GM21447 (cell line): ENCODE data around the gene FHL2.

ENCODE experiments used
- ATAC-seq: cut with Tn5 transposase; IDR thresholded peaks from one replicate; pipeline ENCODE4 v1.9.1; 2021; ENCODE audit not compliant: unreplicated experiment

Gene FHL2

DNA sequence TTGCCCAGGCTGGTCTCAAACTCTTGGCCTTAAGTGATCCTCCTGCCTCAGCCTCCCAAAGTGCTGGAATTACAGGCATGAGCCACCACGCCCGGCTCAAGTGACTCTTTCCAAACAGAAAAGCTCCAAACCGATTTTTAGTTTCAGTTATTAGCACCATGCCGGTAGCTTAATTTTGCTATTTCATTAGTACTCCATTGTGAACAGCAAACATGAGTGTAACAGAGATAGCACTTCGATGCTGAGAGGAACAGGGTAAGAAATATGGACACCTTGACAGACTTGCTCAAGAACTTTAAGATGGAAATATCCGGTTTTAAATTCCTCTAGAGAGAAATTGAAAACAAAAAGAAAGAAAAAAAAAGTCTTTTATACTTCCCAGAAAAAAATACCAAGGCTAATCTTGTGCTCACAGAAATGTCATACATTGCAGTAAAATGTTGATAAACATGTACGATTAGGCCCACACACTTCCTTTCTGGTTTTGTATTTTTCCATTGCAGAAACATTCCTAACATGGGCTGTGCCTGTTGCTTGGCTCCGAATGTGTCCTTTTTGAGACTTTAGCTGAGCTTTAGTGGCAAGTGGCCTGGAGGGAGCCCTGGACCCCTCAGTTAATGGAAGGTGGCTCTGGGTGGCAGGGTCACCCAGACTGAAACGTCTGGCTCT, 18.3 kb downstream of the FHL2 start:
- ATAC-seq: no peak

DNA sequence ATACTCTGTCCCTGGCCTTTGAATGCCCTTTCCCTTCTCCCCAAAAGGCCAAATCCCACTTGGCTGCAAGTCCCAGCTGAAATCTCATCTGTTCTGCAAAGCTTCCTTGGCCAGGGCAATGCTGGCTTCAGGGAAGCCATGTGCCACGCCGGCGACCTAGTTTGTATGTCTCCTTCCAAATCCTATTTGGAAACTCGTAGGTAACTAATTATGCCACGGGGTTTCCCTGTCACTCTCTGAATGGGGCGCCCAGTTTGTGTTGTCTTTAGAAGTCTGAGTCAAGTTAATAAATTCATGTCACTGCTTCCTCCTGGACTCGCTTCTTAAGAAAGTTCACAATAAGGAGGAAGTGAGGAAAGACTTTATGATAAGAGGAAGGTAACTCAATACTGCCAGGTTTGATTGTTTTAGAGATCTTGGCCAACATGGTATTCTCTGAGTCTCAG, 19.1 kb downstream of the FHL2 start:
- ATAC-seq: no peak

DNA sequence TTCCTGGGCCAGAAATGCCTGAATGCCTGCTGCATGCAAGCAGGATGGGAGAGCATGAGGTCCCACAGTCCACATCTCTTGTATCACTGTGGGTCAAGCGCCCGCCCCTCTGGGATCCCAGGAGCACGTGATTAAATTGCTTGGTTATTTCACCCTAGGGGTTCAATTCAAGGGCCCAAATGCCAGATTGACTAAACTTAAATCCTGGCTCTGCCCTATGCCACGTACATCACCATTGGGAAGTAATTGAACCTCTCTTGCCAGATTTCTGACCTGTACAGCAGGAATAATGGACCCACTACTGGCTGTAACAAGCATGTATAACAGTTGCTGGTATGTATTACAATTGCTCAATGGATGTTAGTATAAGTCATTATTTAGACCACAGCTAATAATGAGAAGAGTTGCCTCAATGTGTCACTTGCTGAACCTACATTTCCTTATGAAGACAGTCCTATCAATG, 19.9 kb downstream of the FHL2 start:
- ATAC-seq: no peak

DNA sequence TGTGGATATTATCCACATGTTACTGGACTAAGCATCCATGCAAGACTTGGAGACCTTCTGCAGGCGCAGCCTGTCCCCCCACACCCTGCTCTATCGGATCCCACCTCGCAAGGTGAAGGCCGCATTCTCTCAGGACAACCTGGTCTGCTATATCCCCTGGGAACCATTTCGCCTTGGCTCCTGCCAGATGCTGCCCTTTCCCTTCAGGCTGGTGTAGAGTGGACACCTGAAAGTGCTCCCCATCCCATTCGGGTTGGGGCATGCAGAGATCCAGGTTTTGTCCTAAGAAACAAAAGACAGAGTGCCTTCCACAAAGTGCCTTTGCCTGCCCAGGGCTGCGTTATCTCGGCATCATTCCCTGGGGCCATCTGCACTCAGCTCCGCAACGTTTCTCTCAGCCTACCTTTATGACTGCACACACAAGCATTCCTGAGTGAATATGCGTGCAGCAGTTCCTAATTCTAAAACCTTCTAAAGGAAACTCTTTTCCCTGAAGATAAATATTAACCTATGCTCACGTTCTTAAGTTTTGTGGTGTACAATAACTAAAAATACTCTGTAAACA, 20.5 kb downstream of the FHL2 start:
- ATAC-seq: no peak

DNA sequence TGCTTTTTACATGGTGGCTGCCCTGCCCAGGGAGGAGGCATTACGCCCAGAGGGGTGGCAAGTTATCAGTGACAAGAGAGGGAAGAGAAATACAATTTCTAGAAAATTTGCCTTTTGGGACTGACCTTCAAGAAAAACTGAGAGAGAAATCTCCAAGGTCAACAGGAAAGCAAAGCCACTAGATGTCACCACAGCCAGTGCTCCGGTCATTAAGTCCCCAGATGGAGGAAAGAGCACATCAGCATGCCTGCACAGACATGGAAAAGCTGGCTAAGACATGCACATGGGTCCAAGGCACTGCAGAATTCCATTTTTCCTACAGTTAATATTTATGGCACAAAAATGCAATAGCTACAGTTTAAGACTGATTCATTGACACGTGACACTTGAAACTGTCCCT, 21.0 kb downstream of the FHL2 start:
- no peak for ATAC-seq

DNA sequence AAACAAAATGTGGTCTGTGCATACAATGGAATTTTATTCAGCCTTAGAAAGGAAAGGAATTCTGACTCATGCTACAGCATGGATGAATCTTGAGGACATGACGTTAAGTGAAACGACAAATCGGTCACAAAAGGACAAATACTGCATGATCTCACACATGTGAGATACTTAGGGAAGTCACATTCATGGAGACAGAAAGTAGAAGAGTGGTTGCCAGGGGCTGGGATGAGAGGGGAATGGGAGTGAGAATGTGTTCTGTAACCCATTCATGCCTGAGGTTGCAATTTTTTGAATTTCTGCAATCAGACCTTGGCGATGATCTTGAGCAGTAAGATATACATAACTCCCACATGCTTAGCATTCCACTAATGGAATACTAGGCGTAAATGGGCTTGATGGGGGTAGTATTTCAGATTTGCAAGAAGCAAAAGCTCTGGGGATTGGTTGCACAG, 22.0 kb downstream of the FHL2 start:
- no peak for ATAC-seq

DNA sequence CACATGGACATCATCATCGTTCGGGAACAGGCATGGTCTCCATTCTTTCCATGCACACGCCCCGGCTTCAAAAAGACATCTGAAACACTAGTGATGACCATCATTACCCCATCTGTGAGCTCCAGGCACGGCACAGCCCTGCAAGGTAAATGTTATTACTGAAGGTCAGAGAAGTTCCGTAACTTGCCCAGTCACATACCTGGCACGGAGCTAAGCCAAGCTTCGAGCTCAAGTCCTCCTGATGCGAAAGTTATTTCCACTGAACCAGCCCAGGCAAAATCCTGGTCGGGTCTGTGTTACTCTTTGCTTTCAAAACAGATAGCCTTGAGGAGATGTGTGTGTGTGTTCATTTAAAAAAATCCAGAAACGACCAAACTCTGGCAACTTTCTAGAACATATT, 22.8 kb downstream of the FHL2 start:
- no peak for ATAC-seq

DNA sequence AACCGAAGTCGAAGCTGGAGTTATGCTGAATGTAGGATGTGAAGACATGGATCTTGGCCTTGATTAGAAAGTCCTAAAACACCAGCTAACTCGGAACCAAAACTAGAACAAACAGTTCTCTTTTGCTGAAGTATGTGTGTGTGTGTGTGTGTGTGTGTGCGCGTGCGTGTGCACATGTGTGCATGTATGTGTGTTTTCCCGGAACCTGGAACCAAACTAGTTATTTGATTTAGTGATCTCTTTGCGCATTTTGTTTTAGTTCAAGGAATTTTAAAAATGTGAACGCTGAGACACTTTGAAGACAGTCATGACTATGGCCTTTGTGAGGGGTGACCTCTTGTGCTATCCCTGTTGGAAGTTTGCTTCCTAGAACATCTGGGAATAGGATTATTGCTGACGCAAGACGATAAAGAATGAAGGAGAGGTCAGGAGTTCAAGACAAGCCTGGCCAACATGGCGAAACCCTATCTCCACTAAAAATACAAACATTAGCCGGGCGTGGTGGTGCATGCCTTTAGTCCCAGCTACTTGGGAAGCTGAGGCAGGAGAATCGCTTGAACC, 23.8 kb downstream of the FHL2 start:
- no peak for ATAC-seq

DNA sequence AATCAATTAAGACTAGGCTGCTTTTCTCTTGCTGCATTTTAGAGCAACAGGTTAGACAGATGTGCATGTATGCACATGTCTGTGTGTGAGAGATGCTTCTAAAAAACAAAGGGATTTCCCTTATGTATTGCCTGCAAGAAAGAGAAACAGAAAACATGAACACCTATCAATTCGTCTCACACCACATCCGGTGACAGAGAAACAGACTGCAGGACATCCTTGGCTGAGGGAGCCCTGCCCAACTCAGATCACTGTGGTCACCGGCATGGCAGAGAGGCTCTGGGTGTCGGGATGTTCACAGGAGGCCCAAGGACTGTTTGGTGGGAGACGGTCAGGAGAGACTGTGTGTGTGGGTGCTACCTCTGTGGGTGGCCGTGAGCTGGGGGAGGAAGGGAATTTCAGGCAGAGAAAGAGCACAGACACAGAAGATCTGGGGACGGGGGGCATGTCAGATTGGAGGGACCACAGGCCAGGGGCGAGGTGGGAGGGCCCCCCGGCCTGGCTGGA, 24.9 kb downstream of the FHL2 start:
- peak; percentile 73 for ATAC-seq

DNA sequence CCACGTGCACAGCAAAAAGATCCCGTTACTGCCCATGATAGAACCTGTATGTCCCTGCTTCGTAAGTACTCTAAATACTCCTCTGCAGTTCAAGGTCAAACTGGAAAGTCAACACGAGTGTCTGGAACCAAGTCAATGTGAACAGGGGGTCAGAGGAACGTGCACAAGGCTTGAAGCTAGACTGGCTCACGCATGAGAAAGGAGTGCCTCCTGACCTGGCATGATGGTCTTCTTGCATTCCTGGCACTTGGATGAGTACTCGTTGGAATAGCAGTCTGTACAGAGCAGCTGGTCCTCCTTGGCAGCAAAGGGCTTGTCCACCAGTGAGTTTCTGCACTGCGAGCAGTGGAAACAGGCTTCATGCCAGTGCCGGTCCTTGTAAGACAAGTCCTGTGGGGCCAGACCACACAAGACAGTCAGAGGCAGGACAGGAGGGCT, 25.5 kb downstream of the FHL2 start:
- ATAC-seq: no peak

DNA sequence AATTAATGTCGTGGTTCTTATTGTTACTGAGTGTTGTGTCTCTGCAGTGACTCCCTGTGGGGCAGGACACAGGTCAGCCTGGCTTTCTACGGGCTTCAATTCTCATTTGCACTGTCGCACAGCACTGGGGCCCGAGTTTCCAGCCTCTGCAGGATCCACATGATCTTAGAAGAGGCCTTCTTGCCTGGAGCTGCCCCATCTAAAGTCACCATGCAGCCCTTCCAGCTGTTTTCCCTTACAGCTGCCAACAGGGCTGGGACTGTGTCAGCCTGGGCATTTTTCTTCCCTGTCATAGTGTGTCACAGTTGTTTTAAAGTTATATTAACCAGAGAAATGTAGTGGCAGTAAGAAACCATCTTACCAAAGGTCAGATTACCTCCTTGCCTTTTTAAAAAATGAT, 27.0 kb downstream of the FHL2 start:
- ATAC-seq: no peak

DNA sequence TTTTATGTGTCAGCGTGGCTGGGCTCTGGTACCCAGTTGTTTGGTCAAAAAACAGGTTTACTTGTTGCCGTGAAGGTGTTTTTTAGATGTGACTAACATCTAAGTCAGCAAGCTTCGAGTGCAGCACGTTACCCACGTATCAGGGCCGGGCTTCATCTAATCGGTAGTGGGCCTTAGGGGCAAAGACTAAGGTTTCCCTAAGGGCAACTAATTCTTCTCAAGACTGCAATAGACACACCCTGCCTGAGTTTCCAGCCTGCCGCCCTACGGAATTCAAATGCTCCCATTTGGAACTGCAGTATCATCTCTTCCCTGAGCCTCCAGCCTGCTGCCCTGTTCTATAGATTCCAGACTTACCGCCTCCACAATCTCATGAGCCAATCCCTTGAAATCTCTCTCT, 27.7 kb downstream of the FHL2 start:
- no peak for ATAC-seq

DNA sequence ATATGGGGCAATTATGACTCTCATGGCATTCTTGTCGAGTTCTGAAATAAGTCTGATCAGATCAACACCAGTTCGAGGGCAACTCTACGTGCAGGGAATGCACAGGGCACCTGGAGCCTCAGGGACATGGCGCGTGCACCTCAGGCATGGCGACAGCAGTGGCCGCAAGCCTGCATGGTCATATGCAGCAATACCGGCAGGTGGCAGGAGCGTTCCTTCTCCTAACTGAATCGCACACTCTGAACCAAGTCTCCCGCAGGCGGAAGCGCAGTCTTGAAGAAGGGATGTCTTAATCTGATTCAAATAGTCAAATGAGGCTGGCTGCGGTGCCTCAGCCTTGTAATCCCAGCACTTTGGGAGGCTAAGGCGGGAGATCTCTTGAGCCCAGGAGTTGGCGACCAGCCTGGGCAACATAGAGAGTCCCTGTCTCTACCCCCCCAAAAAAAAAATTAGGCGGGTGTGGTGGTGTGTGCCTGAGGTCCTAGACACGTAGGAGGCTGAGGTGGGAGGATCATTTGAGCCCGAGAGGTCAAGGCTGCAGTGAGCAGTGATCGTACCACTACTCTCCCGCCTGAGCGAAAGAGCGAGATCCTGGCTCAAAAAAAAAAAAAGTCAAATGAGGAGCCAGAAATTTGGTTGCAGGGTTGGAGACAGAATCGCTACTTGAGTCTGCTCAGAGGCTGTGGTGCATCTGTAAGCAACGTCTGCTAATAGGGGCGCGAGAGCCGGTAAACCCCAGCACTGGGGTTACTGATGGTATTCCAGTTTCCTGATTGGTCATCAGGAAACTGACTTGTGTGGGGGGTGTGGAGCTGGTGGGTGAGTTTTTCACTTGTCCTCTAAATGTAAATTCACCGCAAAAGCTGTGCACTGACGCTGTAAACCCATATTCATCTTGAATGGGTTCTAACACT, 28.8 kb downstream of the FHL2 start:
- ATAC-seq: peak; percentile 92

DNA sequence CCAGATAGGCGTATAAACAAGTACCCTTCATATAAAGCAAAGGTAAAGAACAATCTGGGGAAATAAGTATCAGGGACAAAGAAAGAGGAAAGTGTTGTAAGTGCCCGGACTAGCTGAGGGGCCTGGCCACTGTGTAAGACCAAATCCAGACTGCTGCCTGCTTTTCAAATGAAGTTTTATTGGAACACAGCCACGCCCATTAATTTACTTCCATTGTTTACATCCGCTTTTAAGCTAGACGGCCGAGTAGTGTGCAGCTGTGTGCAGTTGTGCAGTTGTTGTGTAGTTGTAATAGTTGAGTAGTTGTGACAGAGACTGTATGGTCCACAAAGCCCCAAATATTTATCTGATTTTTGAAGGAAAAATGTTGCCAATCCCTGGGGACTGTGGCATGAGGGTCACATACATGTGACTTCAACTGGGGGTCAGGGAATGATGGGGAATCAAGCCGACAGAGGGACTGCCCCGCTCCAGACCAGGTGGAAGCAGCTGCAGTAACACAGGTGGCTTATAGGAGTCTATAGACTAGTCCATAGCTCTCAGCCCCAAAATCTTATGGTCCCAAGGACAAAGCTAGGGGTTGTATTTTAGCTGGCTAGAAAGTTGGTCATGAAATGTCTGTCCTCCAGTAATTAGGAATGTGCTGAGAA, 30.0 kb downstream of the FHL2 start:
- no peak for ATAC-seq

DNA sequence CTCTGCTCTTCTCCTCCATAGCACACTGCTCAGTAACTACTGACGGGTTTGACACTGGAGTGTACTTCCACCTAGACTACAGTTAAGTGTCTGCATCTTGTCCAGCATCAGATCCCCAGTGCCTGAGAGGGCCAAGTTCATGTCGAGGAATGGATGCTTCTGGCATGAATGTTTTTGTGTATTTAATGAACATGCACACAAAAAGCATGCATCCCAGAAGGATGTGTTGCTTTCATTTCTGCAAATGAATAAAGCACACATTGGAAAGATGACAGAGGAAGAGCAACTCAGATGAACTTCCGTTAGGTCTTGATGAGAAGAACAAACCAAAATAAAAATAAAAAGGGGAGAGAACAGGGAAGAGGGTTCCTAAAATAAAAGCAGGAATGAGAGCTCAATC, 33.6 kb downstream of the FHL2 start:
- no peak for ATAC-seq

DNA sequence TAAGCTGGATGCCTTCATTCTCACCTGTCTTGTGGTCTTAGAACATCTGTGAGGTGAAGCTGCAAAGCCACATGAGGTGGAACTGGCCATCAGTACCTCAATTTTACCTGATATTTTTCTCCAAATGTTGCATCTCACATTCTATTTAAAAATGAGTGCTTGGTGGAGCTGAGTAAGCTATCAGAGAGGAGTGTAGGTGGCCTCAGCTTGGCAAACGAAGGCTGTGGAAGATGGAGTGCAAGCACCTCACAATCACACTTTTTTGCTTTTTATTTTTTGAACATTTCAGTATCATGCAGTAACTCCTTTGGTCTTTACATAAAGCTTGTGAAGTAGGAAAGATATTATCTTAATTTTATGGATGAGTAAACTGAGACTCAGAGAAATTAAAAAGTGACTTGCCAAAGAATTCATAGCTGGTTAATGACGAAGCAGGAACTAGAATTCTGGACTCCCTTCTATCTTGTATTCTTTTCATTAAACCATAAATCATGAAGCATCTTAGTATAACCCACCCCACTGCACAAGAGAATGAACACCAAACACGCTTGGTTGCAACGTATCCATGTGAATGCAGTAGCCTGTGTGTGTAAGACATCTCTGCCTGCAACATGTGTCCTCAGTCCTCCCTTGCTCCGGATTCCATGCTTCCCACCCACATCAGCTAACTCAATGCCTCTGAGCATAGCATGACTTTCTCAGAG, 34.3 kb downstream of the FHL2 start:
- ATAC-seq: no peak

DNA sequence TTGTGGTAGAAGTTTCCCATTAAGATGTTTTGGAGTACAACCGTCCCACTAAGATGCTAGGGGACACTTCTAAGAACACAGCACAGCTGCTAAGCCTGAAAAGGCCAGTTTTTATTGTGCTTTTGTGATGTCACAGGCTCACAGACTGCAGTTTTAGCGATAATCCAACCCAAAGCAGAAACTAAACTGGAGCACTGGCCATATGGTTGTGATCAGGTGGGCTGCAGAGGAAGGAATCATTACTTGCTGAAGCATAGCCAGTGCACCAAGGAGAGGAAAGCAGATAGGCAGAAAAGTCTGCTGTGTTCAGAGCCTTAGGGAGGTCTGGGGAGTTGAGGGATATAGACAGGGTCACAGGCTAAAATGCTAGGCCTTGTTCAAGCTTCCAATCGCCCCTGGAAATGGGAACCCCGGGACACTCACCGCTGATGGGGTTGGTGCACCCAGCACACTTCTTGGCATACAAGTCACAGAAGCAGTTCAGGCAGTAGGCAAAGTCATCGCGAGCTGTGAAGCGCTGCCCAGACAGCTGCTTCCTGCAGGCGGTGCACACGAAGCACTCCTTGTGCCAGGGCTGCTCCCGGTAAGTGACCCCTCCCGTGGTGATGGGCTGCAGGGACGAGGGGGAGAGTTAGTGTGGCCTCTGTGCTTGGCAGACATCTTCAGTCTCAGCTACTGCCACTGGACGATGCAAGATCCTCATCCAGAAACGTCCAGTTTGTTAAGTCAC, 35.8 kb downstream of the FHL2 start:
- ATAC-seq: no peak

DNA sequence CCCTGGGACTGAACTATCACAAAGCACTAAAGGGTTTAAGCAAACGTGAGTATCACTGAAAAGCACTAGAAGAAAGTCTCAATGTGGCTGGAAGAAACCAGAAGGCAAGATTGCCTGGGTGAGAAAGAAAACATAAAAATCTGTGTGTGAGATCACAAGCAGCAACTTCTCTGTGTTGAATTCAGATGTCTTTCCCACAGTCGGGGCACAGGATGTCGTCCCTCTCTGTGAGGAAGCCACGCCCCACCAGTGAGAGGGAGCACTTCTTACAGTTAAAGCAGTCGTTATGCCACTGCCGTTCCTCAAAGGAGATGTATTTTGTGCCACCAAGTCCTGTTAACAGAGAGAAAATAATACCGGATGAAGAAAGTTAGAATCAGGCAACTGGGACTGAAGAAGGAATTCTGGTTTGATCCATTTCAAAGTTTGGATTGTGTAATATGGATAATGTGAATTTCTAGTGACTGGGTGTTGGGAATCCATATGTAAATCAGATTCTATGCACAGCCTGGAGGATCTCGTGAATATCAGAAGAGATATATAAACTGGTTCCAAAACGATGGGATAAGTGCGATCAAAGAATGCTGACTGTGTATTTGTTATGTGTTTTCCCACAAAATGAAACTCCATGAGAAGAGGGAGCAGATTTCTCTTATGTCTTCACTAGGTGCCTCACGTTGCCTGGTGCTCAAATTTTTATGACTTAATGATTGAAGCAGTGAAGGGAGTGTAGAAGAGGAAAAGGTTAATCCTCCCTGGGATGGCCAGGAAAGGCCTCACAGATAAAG, 37.6 kb downstream of the FHL2 start:
- ATAC-seq: no peak

DNA sequence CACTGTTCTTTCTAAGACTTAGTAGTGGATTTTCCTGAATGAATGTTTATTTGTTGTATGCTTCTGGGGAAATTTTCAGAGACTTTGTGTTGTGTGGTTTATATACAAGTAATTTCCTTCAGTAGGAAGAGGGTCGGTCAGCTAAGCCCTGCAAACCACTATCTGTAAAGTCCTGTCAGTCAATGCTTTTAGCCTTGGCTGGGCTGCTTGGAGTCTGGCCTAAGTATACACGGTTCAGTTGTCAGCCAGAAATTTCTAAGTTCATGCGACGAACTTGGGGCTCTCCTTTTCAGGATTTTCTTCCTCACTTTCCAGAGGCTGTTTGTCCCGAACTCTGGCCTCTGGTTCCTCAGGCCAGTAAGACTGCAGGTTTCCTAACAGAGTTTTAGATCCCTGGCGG, 40.3 kb downstream of the FHL2 start:
- no peak for ATAC-seq
